ENCODE data around the gene SFRP2. TPM values are rescaled to one million over a fixed set of nuclear protein-coding genes. Genes with fewer than 3 reads are reported as not detected.

Gene SFRP2
- total and polyA plus RNA-seq, 10 of the 15 experiments (the other 5 are each of a cell fraction or from before 2014, with no cell fraction given) = 0.11 to 0.33 (median 0.16) TPM; not detected in 7

DNA sequence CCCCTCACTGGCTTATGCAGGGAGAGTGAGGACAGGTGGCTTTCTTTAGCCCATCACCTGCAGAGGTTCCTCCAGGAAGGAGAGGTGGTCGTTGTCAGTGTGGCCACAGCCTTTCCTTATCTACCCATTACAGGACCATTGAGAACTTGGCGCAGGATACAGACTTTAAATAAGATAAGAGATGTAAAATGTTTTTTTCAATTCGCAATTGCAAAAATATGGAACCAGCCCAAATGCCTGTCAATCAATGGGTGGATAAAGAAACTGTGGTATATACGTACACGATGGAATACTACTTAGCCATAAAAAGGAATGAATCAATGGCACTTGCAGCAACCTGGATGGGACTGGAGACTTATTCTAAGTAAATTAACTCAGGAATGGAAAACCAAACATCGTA lies 22.1 kb downstream of the SFRP2 start:
- TF ChIP-seq JUND (IDR thresholded peaks at IDR 0.05; ENCODE audit: low read depth, low read length) = no peak
- TF ChIP-seq TARDBP (IDR thresholded peaks at IDR 0.05; ENCODE audit: borderline replicate concordance) = no peak
- TF ChIP-seq, protein P1, sequence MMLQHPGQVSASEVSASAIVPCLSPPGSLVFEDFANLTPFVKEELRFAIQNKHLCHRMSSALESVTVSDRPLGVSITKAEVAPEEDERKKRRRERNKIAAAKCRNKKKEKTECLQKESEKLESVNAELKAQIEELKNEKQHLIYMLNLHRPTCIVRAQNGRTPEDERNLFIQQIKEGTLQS (IDR thresholded peaks at IDR 0.05; ENCODE audit: borderline replicate concordance, extremely low read depth, low read depth, low read length) = no peak
- no peak for TF ChIP-seq GABPA (IDR thresholded peaks at IDR 0.05; ENCODE audit: low read depth)
- no peak for TF ChIP-seq NR2C1 (IDR thresholded peaks at IDR 0.05)
- no peak for TF ChIP-seq LARP7 (IDR thresholded peaks at IDR 0.05)
- no peak for TF ChIP-seq NFIC (IDR thresholded peaks at IDR 0.05; ENCODE audit: low read depth, low read length)
- no peak for TF ChIP-seq BHLHE40 (IDR thresholded peaks at IDR 0.05; ENCODE audit: borderline replicate concordance in 1 of 2, low read depth in 2 of 2, low read length in 1 of 2)
- TF ChIP-seq CREM (IDR thresholded peaks at IDR 0.05; ENCODE audit: low read depth) = no peak
- no peak for TF ChIP-seq RAD51 (IDR thresholded peaks at IDR 0.05)
- no peak for TF ChIP-seq RELA (IDR thresholded peaks at IDR 0.05; ENCODE audit: borderline replicate concordance, partially characterized antibody)
- TF ChIP-seq, protein P2, sequence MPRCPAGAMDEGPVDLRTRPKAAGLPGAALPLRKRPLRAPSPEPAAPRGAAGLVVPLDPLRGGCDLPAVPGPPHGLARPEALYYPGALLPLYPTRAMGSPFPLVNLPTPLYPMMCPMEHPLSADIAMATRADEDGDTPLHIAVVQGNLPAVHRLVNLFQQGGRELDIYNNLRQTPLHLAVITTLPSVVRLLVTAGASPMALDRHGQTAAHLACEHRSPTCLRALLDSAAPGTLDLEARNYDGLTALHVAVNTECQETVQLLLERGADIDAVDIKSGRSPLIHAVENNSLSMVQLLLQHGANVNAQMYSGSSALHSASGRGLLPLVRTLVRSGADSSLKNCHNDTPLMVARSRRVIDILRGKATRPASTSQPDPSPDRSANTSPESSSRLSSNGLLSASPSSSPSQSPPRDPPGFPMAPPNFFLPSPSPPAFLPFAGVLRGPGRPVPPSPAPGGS (IDR thresholded peaks at IDR 0.05; ENCODE audit: borderline replicate concordance, insufficient read depth, low read depth, low read length, poor library complexity, severe bottlenecking) = no peak
- no peaks in the 10 kb centered on the region; a peak in 1 of 4 replicates for H3K27me3 ChIP-seq (replicated peaks in 1 of 2; ENCODE audit: control insufficient read depth in 2 of 2, insufficient read depth in 2 of 2, low read length in 1 of 2)
- POLR2A ChIA-PET = no interaction called here
- no peak overlapping the region for H3K4me2 ChIP-seq (ENCODE audit: control insufficient read depth, insufficient read depth)
- H3K79me2 ChIP-seq (ENCODE audit: control insufficient read depth, insufficient read depth, low read length) = no peaks in the 10 kb centered on the region
- in situ Hi-C loops (cut with MboI) = no loop called here
- ATAC-seq = no peak
- WGBS (ENCODE audit: insufficient coverage, insufficient replicate concordance, low lambda C conversion rate, missing lambda C conversion rate) = 56% methylated on average over 6 of the region's 6 CpGs
- no peaks in the 10 kb centered on the region for H3K4me1 ChIP-seq (ENCODE audit: control insufficient read depth, insufficient read depth, low read length)
- no peaks in the 10 kb centered on the region for H3K9me3 ChIP-seq (replicated peaks; ENCODE audit: control insufficient read depth, insufficient read depth, low read length)
- RAD21 ChIA-PET (ENCODE audit: unreplicated experiment) = no interaction called here
- no peaks in the 10 kb centered on the region for H3K36me3 ChIP-seq (ENCODE audit: control insufficient read depth in 2 of 2, insufficient read depth in 2 of 2, low read length in 1 of 2)
- no peak overlapping the region for H2AFZ ChIP-seq (ENCODE audit: control insufficient read depth, low read depth, low read length)
- SMC1A ChIA-PET (ENCODE audit: uncharacterized antibody, unreplicated experiment) = no interaction called here
- no TSS peak for BruUV-seq (replicated peaks)
- H3K9ac ChIP-seq (ENCODE audit: control insufficient read depth, insufficient read depth, low read length) = no peak overlapping the region
- intact Hi-C loops (cut with micrococcal nuclease; ENCODE audit: unreplicated experiment) = no loop called here
- DNase-seq (ENCODE audit: low read depth, low spot score) = no peak
- no peaks in the 10 kb centered on the region for H4K20me1 ChIP-seq (ENCODE audit: control insufficient read depth, insufficient read depth)
- no peak overlapping the region for H3K27ac ChIP-seq (ENCODE audit: control insufficient read depth, insufficient read depth)
- no peak overlapping the region for H3K4me3 ChIP-seq
- FAIRE-seq = no peak
- CTCF ChIA-PET = no interaction called here
